Inflammatory macrophage treated with lipopolysaccharide for 4 hours (primary cell): ENCODE results near the gene MTHFS.

Experiments used
- DNase-seq: peaks from one replicate; pipeline ENCODE4 v3.0.0-alpha.2; 2020

MTHFS gene

GRCh38 chr15:79812541-79812940, 84.3 kb downstream of the MTHFS start:
- no peak for DNase-seq

- DNase-seq: no peak
These were observed 85.1 kb downstream of the MTHFS start for GRCh38 chr15:79811406-79812405.

GRCh38 chr15:79804838-79805237, 92.0 kb downstream of the MTHFS start:
- DNase-seq: no peak

- peak; percentile 73 for DNase-seq
These were observed 98.5 kb downstream of the MTHFS start for GRCh38 chr15:79798311-79798710.
